LNCAP (cell line): ENCODE data around the gene NLGN4X.

Experiments used
- TF ChIP-seq, protein P1 (sequence below): fragments of 450-650 bp; IDR thresholded peaks from 2 replicates; pipeline ENCODE4 v1.5.1; 2017; ENCODE audit warnings: mild to moderate bottlenecking

The NLGN4X gene

DNA sequence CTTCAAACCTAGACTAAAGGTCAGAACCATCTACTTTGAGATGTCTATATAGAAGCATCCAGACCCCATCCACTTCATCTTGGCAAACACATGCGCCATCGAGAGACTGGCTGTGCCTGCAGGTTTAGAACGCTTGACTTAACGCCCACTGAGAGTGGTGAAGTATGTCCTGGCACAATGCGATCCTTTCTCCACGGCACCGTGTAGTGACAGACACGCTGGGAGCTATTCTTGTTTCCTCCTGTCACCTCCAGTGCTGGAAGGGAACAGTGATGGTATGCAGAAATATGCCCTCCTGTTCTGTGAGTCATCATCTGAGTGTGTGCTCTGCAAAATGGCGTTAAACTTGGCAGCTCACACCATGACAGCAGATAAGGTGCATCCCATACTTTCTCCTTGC, 330.2 kb downstream of the NLGN4X start:
- TF ChIP-seq, protein P1, sequence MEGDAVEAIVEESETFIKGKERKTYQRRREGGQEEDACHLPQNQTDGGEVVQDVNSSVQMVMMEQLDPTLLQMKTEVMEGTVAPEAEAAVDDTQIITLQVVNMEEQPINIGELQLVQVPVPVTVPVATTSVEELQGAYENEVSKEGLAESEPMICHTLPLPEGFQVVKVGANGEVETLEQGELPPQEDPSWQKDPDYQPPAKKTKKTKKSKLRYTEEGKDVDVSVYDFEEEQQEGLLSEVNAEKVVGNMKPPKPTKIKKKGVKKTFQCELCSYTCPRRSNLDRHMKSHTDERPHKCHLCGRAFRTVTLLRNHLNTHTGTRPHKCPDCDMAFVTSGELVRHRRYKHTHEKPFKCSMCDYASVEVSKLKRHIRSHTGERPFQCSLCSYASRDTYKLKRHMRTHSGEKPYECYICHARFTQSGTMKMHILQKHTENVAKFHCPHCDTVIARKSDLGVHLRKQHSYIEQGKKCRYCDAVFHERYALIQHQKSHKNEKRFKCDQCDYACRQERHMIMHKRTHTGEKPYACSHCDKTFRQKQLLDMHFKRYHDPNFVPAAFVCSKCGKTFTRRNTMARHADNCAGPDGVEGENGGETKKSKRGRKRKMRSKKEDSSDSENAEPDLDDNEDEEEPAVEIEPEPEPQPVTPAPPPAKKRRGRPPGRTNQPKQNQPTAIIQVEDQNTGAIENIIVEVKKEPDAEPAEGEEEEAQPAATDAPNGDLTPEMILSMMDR = no peak

DNA sequence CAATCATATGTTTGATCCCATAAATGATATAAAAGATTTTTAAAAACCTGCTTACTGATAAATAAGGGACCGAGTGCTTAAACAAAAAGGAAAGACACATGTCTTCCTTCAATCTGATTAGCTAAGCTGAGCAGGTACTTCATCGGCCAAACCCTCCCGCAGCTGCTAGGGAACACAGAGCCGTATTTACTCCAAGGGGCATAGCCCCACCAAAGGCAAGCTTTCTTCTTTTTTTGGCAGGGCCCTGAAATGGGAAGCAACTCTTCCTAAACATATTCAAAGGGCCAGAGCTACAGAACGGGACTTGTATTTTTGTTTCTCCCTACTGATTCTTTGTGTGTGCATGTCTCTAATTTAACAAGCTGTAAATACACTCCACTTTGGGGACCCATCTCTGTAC, 337.3 kb downstream of the NLGN4X start:
- TF ChIP-seq, protein P1 = no peak

- TF ChIP-seq, protein P1 = peak; percentile 59
Measured at GRCh38 chrX:5876984-5877596, 351.6 kb downstream of the NLGN4X start.

GRCh38 chrX:5870238-5870637, 358.4 kb downstream of the NLGN4X start:
- TF ChIP-seq, protein P1 = no peak

- TF ChIP-seq, protein P1 = no peak
Measured at GRCh38 chrX:5869786-5870185, 358.9 kb downstream of the NLGN4X start.

DNA sequence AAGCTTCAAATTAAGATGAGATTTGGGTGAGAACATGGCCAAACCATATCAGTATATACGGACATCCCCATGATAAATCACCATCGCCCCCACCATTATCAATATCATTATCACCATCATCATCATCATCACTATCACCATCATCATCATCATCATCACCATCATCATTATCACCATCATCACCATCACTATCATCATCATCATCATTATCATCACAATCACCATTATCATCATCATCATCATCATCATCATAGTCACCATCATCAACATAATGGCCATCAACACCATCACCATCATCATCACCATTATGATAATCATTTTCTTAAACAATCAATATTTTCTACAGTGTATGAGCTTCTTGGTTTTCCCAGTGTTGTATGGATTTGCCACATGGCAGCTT, 360.9 kb downstream of the NLGN4X start:
- TF ChIP-seq, protein P1 = no peak

DNA sequence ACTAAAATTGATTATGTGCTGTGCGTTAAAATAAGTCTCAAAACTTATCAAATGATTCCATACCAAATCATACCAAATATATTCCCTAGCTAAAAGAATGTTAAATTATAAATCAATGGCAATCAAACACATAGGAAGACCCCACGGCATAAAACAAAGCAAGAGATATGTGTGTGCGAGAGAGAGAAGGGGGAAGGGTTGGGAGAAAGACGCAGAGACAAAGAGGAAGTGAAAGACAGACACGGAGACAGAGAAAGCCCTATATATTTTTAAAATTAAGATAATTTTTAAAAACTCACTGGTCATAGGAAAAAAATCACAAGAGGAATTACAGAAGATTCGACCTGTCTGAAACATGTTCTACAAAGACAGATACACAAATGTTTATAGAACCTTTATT, 371.4 kb downstream of the NLGN4X start:
- TF ChIP-seq, protein P1 = no peak

GRCh38 chrX:5852941-5853340, 375.7 kb downstream of the NLGN4X start:
- TF ChIP-seq, protein P1 = no peak
